Fibroblast of lung (primary cell): Measurements from ENCODE around the gene MOCOS.

Source experiments
- EZH2 ChIP-seq: IDR thresholded peaks from 2 replicates; pipeline ENCODE4 v1.5.1; 2012; ENCODE audit warnings: low read length, control low read depth, mild to moderate bottlenecking; ENCODE audit errors: missing control alignments
- TF ChIP-seq, protein P1 (sequence below), 2 donors: IDR thresholded peaks in 1 of 2; conservative IDR thresholded peaks in 1 of 2; 1 replicate in 1 of 2; 2 replicates in 1 of 2; pipeline ENCODE4 v1.5.1; 2011 to 2012; ENCODE audit warnings: low read length in 2 of 2, control low read depth in 1 of 2, inconsistent platforms in 1 of 2, low read depth in 1 of 2, mild to moderate bottlenecking in 1 of 2

DNA sequence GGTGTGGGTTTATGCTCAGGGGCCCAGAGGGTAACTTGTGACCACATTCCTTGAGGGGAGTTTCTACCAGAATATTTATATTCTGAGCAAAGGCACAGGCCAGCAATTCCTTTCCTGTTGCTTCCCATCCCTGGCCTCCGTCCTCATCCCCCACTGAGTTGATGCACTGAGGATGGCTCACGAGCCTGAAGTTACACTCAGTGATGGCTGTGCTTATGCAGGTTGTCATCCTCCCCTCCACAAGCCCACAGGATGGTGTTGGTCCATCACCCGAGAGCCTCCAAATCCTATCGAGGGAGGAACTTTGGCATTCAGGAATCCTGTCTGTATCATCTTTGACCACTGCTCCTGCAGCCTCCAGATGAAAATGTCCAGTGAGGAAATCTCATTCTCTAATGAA lies 81.9 kb downstream of the MOCOS start:
- TF ChIP-seq, protein P1, sequence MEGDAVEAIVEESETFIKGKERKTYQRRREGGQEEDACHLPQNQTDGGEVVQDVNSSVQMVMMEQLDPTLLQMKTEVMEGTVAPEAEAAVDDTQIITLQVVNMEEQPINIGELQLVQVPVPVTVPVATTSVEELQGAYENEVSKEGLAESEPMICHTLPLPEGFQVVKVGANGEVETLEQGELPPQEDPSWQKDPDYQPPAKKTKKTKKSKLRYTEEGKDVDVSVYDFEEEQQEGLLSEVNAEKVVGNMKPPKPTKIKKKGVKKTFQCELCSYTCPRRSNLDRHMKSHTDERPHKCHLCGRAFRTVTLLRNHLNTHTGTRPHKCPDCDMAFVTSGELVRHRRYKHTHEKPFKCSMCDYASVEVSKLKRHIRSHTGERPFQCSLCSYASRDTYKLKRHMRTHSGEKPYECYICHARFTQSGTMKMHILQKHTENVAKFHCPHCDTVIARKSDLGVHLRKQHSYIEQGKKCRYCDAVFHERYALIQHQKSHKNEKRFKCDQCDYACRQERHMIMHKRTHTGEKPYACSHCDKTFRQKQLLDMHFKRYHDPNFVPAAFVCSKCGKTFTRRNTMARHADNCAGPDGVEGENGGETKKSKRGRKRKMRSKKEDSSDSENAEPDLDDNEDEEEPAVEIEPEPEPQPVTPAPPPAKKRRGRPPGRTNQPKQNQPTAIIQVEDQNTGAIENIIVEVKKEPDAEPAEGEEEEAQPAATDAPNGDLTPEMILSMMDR (conservative IDR thresholded peaks at IDR 0.05 in 1 of 2, IDR thresholded peaks at IDR 0.05 in 1 of 2; ENCODE audit: low read depth in 1 of 2, low read length in 2 of 2), result no peak
- no peak for TF ChIP-seq EZH2
